HEK293 (cell line): ENCODE data around the gene SQOR.

Experiments
- CTCF ChIA-PET: fragments of 350-600 bp; formaldehyde crosslinking; extraction: SDS; loops from one replicate; lab custom pipeline; 2021; ENCODE audit warnings: antibody characterized with exemption; lab: Yijun Ruan, JAX
- POLR2A ChIA-PET: fragments of 300-600 bp; formaldehyde crosslinking; extraction: SDS; loops from one replicate; lab custom pipeline; 2020; ENCODE audit warnings: antibody characterized with exemption, inconsistent platforms; lab: Yijun Ruan, JAX
- H3K27ac ChIP-seq: fragments of 200-500 bp; sonication (Bioruptor generic); 2 replicates; pipeline ENCODE4 v1.5.1; 2014; ENCODE audit warnings: low read depth, low read length, control low read depth, inconsistent platforms; ENCODE audit errors: extremely low read depth
- H3K36me3 ChIP-seq, 2 experiments: fragments of 200-500 bp in 1 of 2; sonication (Bioruptor generic) in 1 of 2; 1 replicate in 1 of 2; 2 replicates in 1 of 2; pipeline ENCODE4 v1.5.1; 2014 to 2017; ENCODE audit warnings: inconsistent platforms in 2 of 2, low read length in 2 of 2; ENCODE audit not compliant: control insufficient read depth in 2 of 2, insufficient read depth in 1 of 2
- H3K4me1 ChIP-seq: fragments of 200-500 bp; sonication (Bioruptor generic); 2 replicates; pipeline ENCODE4 v1.5.1; 2014; ENCODE audit warnings: mild to moderate bottlenecking, low read length, inconsistent platforms; ENCODE audit not compliant: control insufficient read depth, insufficient read depth
- H3K4me3 ChIP-seq: 2 replicates; pipeline ENCODE4 v1.5.1; 2011; ENCODE audit warnings: low read depth, mild to moderate bottlenecking, control low read depth, low read length, moderate library complexity
- H3K9me3 ChIP-seq: fragments of 200-500 bp; sonication (Bioruptor generic); 2 replicates; pipeline ENCODE4 v1.5.1; 2014; ENCODE audit warnings: low read depth, low read length, inconsistent platforms; ENCODE audit not compliant: control insufficient read depth, insufficient read depth
- INSM2 ChIP-seq: fragments of 450-650 bp; formaldehyde crosslinking; IDR thresholded peaks from 2 replicates; pipeline ENCODE4 v1.5.1; 2016; ENCODE audit warnings: missing biosample characterization, missing genetic modification characterization
- KLF10 ChIP-seq: fragments of 450-650 bp; IDR thresholded peaks from 2 replicates; pipeline ENCODE4 v1.5.1; 2018; ENCODE audit warnings: missing biosample characterization, mild to moderate bottlenecking, missing genetic modification characterization
- PRDM1 ChIP-seq: fragments of 450-650 bp; formaldehyde crosslinking; IDR thresholded peaks from 2 replicates; pipeline ENCODE4; 2016; ENCODE audit warnings: missing biosample characterization, missing genetic modification characterization
- PRDM6 ChIP-seq: fragments of 450-650 bp; formaldehyde crosslinking; IDR thresholded peaks from 2 replicates; pipeline ENCODE4 v1.5.1; 2017; ENCODE audit warnings: missing biosample characterization, missing genetic modification characterization
- SCRT2 ChIP-seq: fragments of 450-650 bp; formaldehyde crosslinking; IDR thresholded peaks from 2 replicates; pipeline ENCODE4 v1.5.1; 2016; ENCODE audit warnings: missing biosample characterization, missing genetic modification characterization
- ZBTB1 ChIP-seq: fragments of 450-650 bp; formaldehyde crosslinking; IDR thresholded peaks from 2 replicates; pipeline ENCODE4 v1.5.1; 2016; ENCODE audit warnings: missing biosample characterization, missing genetic modification characterization
- ZBTB17 ChIP-seq: fragments of 450-650 bp; formaldehyde crosslinking; IDR thresholded peaks from 2 replicates; pipeline ENCODE4 v1.5.1; 2016; ENCODE audit warnings: missing biosample characterization, missing genetic modification characterization
- ZBTB20 ChIP-seq: fragments of 450-650 bp; formaldehyde crosslinking; IDR thresholded peaks from 2 replicates; pipeline ENCODE4 v1.5.1; 2016; ENCODE audit warnings: missing biosample characterization, missing genetic modification characterization
- ZFP37 ChIP-seq: fragments of 450-650 bp; formaldehyde crosslinking; IDR thresholded peaks from 2 replicates; pipeline ENCODE4 v1.5.1; 2016; ENCODE audit warnings: missing biosample characterization, missing genetic modification characterization
- ZNF335 ChIP-seq: fragments of 450-650 bp; formaldehyde crosslinking; conservative IDR thresholded peaks from 2 replicates; pipeline ENCODE4 v1.5.1; 2016; ENCODE audit warnings: missing biosample characterization, missing genetic modification characterization
- ZNF362 ChIP-seq: fragments of 450-650 bp; formaldehyde crosslinking; IDR thresholded peaks from 2 replicates; pipeline ENCODE4 v1.5.1; 2016; ENCODE audit warnings: missing biosample characterization, missing genetic modification characterization
- ZNF398 ChIP-seq: fragments of 450-650 bp; formaldehyde crosslinking; IDR thresholded peaks from 2 replicates; pipeline ENCODE4 v1.5.1; 2017; ENCODE audit warnings: missing biosample characterization, missing genetic modification characterization
- ZNF558 ChIP-seq: fragments of 450-650 bp; formaldehyde crosslinking; IDR thresholded peaks from 2 replicates; pipeline ENCODE4 v1.5.1; 2016; ENCODE audit warnings: missing biosample characterization, missing genetic modification characterization
- ZNF600 ChIP-seq: fragments of 450-650 bp; formaldehyde crosslinking; IDR thresholded peaks from 2 replicates; pipeline ENCODE4 v1.5.1; 2016; ENCODE audit warnings: missing biosample characterization, missing genetic modification characterization
- ZNF626 ChIP-seq: fragments of 450-650 bp; sonication (Bioruptor Pico); formaldehyde crosslinking; IDR thresholded peaks from 2 replicates; pipeline ENCODE4 v1.5.1; 2018; ENCODE audit warnings: missing biosample characterization, missing genetic modification characterization, inconsistent platforms
- ZNF639 ChIP-seq: fragments of 450-650 bp; formaldehyde crosslinking; IDR thresholded peaks from 2 replicates; pipeline ENCODE4 v1.5.1; 2016; ENCODE audit warnings: missing biosample characterization, missing genetic modification characterization
- ZNF658 ChIP-seq: fragments of 450-650 bp; formaldehyde crosslinking; IDR thresholded peaks from 2 replicates; pipeline ENCODE4; 2016; ENCODE audit warnings: missing biosample characterization, missing genetic modification characterization
- ZNF664 ChIP-seq: fragments of 450-650 bp; formaldehyde crosslinking; IDR thresholded peaks from 2 replicates; pipeline ENCODE4 v1.5.1; 2016; ENCODE audit warnings: missing biosample characterization, missing genetic modification characterization
- ZSCAN30 ChIP-seq: fragments of 450-650 bp; IDR thresholded peaks from 2 replicates; pipeline ENCODE4 v1.5.1; 2018; ENCODE audit warnings: missing biosample characterization, mild to moderate bottlenecking, missing genetic modification characterization, moderate library complexity

SQOR gene

GRCh38 chr15:45637141-45637540, 2.3 kb downstream of the SQOR start:
- Histone ChIP-seq H3K9me3 (no peaks in the 10 kb centered on the region), H3K4me1 (no peaks in the 10 kb centered on the region; the same call in 1 of the 2 replicates), H3K36me3 (no peaks in the 10 kb centered on the region), H3K27ac (no peak overlapping the region), H3K4me3 (no peak overlapping the region)
- POLR2A ChIA-PET: no interaction called here
- CTCF ChIA-PET: no interaction called here
- TF ChIP-seq ZNF558 (tag by site-specific recombination): no peak
- no peak for TF ChIP-seq ZNF658 (tag by site-specific recombination)
- no peak for TF ChIP-seq ZNF398 (tag by site-specific recombination)
- TF ChIP-seq ZSCAN30: no peak
- TF ChIP-seq KLF10 (tag by site-specific recombination): no peak
- TF ChIP-seq ZNF362 (tag by site-specific recombination): no peak
- no peak for TF ChIP-seq ZFP37 (tag by site-specific recombination)

GRCh38 chr15:45637552-45638033, 2.8 kb downstream of the SQOR start:
- H3K4me3 ChIP-seq: no peak overlapping the region
- ChIA-PET CTCF (no interaction called here), POLR2A (no interaction called here)
- H3K9me3 ChIP-seq: no peaks in the 10 kb centered on the region
- no peak overlapping the region for H3K27ac ChIP-seq
- no peaks in the 10 kb centered on the region; the same call in 1 of the 2 replicates for H3K4me1 ChIP-seq
- peak; percentile 18; the same call in 1 of the 2 replicates for TF ChIP-seq PRDM6 (tag by site-specific recombination)
- no peak for TF ChIP-seq ZBTB1 (tag by site-specific recombination)
- peak; percentile 28; the same call in 1 of the 2 replicates for TF ChIP-seq ZBTB17 (tag by site-specific recombination)
- TF ChIP-seq ZNF600 (tag by site-specific recombination): peak; percentile 71
- peak; percentile 79 for TF ChIP-seq PRDM1
- TF ChIP-seq SCRT2: peak; percentile 42; the same call in 1 of the 2 replicates
- peak; percentile 57; the same call in 1 of the 2 replicates for TF ChIP-seq ZNF335 (tag by site-specific recombination)
- TF ChIP-seq ZNF639: no peak
- H3K36me3 ChIP-seq: no peaks in the 10 kb centered on the region

GRCh38 chr15:45640616-45641015, 5.8 kb downstream of the SQOR start:
- ChIA-PET CTCF (no interaction called here), POLR2A (no interaction called here)
- H3K27ac ChIP-seq: no peak overlapping the region
- H3K4me1 ChIP-seq: no peaks in the 10 kb centered on the region
- no peaks in the 10 kb centered on the region for H3K36me3 ChIP-seq
- H3K9me3 ChIP-seq: no peaks in the 10 kb centered on the region
- TF ChIP-seq INSM2 (no peak), ZNF664 (tag by site-specific recombination) (no peak), ZBTB20 (tag by site-specific recombination) (no peak), ZNF626 (tag by site-specific recombination) (no peak)
- no peak overlapping the region for H3K4me3 ChIP-seq
